Measurements from ENCODE around the gene AP1M1.

The AP1M1 gene

DNA sequence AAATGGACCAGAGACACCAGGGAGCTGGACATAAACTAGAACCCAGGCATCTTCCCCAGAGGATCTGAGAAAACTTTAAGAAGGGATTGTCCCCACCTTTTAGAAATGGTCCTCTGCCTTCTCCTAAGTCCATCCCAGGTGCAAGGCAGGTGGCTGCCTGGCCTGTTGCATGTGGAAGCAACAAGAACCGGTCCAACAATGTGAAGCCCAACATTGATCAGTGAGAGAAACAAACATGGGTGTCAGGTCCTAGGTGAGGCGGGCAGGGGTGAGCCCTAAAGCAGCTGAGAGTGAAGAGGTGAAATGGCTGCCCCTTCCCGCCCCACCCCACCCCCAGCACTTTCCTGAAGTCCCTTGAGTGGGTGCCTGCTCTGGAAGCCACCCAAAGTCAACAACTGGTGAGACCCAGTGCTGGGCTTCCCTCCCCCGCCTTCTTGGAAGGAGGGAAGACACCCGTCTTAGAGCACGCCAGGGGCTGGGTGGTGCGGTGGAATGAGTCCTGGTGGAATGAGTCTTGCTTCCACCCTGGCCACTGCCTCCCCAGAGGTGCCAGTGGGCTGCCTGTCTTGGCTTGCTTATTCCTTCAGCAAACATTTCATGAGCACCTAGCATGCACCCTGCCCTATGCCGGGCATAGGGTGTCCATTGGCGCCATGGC, 1.7 kb downstream of the AP1M1 start:
- TF ChIP-seq GATA2 (IDR thresholded peaks at IDR 0.05; ENCODE audit: low read depth, low read length), result no peak
- TF ChIP-seq GATA3 (IDR thresholded peaks at IDR 0.05; ENCODE audit: low read depth, low read length), result no peak

DNA sequence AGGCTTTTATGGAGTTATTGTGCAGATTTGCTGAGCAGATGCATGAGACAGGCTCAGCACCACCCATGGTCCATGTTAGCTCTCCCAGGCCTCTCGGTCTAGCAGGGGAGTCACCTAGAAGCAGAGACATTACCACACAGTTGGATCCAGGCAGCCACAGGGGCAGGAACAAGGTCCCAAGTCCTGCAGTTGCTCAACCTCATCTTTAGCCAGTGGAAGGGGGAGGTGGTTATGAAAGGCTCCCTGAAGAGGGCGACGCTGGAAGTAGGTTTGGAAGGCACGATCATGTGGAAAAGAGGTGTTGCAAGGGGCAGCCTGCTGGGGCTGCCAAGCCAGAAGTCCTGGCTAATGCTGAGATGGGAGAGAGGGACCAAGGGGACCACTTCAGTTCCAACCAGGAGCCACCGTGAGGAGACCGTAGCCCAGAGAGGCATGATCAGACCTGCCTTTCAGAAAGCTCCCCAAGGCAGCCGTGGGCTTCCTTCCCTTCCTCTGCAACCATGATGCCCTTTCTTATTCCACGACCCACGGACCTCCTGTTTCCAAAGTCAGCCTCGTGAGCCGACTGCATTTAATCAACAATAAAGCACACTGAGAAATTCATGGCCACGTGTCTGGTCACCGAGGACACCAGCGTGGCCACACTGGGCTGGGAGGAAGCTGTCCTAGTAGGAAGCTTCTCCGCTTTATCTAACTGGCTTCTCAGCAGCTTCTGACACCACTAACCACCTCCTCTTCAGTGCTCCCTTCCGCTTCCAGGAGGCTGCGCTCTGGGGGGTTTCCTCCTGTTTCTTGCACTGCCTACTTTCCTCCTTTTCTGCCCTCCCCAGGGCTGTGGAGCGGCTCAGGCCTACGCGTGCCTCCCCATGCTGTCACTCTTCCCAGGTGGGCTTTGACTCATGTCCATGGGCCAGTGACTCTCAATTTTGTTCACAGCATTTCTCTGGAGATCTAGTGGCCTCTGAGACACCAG, 2.6 kb downstream of the AP1M1 start:
- TF ChIP-seq GATA3 (IDR thresholded peaks at IDR 0.05; ENCODE audit: low read depth, low read length), result no peak
- no peak for TF ChIP-seq GATA2 (IDR thresholded peaks at IDR 0.05; ENCODE audit: low read depth, low read length)

DNA sequence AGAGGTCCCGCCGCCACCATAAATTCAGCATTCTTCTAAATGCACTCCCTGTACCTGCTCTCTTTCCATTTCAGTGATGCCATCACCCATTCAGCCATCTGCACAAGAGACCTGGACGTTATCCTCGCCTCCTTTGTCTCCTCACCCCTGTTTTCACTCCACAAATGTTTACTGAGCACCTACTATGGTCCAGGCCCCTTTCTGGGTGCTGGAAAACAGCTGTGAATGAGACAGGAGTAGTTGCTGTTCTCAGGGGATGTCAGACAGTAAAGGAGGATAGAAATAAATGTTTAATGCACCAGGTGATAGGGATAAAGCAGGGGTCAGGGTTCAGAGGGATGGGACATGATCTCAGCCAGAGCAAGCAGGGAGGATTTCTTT, 3.3 kb downstream of the AP1M1 start:
- TF ChIP-seq GATA3 (IDR thresholded peaks at IDR 0.05; ENCODE audit: low read depth, low read length) (no peak), GATA2 (IDR thresholded peaks at IDR 0.05; ENCODE audit: low read depth, low read length) (no peak)

DNA sequence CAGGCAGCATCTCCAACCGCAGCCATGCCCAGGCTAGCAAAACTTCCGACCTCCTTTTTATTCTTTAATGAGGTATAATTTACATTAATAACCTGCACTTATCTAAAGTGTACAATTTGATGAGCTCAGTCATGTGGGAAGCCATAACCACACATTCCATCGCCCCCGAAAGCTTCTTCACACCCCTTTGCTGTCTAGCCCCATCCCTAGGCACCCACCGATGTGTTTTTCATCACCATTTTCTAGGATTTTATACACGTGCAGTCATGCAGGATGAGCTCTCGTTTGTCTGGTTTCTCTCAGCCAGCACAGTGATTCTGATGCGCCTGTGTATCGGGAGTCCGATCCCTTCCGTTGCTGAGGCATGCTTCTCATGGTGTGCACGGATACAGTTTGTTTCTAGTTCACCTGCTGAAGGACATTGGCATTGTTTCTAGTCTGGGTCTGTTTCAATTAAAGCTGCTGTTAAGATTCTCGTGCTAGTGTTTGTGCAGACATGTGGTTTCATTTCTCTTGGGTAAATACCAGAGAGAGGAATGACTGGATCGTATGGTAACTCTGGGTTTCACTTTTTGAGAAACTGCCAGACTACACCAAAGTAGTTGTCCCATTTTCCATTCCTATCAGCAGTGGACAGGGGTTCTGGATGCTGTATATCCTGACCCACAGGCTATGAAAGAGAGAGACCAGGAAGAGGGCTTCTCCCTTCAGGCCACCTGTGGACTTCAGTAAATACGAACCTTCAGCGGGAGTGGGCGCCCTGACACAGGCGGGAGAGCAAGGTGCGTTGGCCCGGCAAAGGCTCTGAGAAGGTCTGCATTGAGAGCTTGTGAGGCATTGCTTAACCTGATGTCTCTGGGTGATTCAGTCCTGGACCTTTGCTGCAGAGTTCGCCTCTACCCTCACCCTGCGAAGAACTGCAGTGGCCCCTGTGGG, 4.9 kb downstream of the AP1M1 start:
- no peak for TF ChIP-seq GATA3 (IDR thresholded peaks at IDR 0.05; ENCODE audit: low read depth, low read length)
- TF ChIP-seq GATA2 (IDR thresholded peaks at IDR 0.05; ENCODE audit: low read depth, low read length), result no peak

DNA sequence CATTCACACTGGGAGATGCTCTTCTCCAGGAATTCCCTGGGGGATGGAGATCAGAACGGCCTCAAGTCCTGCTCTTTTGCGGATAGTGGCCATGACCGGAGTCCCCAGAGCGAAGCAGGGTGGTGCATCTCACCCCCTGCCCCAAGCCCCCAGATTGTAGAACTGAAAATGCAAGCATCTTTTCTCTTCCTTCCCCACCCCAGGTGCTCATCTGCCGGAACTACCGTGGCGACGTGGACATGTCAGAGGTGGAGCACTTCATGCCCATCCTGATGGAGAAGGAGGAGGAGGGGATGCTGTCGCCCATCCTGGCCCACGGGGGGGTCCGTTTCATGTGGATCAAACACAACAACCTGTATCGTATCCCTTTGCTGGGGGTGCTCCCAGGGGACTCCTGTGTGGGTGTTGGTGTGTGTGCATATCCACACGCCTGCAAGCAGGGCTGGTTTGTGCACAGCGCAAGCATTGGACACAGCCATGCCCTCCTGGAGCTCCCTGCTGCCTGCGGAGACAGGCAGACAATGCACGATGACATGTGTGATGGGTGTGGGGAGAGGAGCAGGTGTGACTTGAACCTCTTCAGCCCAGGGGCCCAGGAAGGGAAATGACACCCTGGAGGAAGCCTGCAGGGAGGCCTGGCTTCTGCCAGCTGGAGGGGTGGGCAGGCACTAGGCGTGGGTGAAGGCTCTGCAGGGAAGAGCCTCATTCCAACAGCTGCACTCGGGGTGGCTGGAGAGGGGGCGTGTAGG, 5.7 kb downstream of the AP1M1 start:
- no peak for TF ChIP-seq GATA3 (IDR thresholded peaks at IDR 0.05; ENCODE audit: low read depth, low read length)
- TF ChIP-seq GATA2 (IDR thresholded peaks at IDR 0.05; ENCODE audit: low read depth, low read length), result no peak

DNA sequence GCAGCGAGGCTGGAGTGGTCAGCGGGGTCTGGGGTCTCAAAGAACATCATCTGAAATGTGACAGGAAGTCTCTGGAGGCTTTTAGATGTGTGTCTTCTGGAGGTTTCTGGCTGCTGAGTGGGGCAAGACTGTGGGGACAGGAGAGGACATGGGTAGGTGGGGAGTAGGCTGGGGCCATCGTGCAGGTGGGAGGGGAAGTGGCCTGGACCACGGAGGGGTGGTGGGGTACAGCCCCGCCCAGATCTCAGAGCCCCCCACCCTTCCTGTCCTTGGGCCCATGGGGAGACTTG, 6.2 kb downstream of the AP1M1 start:
- no peak for TF ChIP-seq GATA2 (IDR thresholded peaks at IDR 0.05; ENCODE audit: low read depth, low read length)
- TF ChIP-seq GATA3 (IDR thresholded peaks at IDR 0.05; ENCODE audit: low read depth, low read length), result no peak

DNA sequence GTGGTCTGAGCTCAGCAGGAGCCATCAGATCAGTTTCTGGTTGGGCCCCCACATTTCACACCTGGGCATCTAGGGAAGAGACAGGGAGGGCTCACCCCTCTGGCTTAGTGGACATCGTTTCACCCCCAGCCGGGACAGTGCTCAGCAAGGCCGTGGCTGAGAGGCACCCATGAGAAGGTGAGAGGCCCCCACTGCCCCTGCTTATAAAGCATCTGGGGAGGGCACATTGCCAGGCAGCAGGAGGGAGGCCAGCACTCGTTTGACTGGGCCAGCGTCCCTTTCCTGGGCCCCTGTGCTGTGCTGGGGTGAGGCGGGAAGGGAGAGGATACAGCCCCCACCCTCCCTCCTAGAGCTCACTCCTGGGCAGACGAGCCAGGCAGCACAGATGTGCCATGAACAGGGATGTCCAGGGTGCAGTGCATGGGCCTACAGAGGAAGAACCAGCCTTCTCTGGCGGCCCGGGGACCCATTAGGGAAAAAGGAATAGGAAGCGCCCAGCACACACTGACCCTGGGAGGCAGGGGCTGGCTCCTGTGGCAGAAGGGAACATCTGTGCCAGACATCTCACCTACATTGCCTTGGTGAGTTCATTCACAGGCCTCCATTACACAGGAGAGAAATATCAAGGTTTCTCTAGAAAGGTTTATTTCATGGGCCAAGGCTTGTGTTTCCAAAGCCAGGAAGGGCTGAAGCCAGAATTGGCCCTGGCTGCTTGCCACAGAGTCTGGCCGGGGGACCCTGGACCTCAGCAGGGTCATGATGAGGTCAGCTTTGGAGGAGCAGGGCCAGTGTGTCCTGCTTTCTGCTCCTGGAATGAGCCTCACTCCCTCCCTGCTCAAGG, 7.7 kb downstream of the AP1M1 start:
- no peak for TF ChIP-seq GATA2 (IDR thresholded peaks at IDR 0.05; ENCODE audit: low read depth, low read length)
- TF ChIP-seq GATA3 (IDR thresholded peaks at IDR 0.05; ENCODE audit: low read depth, low read length), result no peak

DNA sequence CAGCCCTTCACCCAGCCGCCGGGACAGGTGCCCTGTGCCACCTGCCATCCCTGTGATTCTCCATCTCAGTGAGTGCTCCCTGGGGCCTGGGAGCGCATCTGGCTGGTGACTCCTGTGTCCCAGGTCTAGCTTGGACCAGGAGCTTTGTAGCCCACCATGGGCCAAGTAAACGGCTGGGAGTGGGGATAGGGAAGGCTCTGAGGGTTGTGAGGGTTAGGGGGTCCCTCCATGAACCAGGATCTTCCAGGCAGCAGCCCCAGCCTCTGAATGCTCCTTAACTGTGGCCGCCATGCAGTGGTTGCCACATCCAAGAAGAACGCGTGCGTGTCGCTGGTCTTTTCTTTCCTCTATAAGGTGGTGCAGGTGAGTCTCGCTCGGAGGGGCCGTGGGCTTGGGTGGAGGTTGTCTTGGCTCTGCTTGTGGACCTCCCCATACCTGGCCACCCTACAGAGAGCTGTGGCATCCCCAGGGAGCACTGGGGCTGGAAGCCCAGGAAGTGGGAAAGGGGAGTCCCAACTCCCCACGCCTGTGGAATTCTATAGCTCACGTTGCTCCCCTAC, 8.4 kb downstream of the AP1M1 start:
- TF ChIP-seq GATA3 (IDR thresholded peaks at IDR 0.05; ENCODE audit: low read depth, low read length), result no peak
- TF ChIP-seq GATA2 (IDR thresholded peaks at IDR 0.05; ENCODE audit: low read depth, low read length), result no peak

DNA sequence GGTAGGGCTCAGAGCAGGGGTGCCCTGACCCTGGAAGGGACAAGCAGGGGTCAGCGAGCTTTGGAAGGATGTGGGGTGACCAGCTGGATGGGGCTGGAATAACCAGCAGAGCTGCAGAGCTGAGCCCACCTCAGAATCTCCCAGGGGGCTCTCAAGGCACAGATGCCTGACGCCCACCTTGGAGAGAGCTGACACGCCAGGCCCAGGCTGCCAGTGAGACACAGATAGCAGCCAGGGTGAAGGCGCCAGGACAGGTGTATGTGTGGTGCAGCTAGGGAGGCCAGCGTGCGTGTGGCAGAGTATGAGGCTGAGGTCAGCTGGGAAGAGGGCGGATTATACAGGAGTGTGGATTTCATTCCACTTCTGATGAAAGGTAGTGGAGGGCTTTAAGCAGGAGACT, 8.9 kb downstream of the AP1M1 start:
- no peak for TF ChIP-seq GATA2 (IDR thresholded peaks at IDR 0.05; ENCODE audit: low read depth, low read length)
- TF ChIP-seq GATA3 (IDR thresholded peaks at IDR 0.05; ENCODE audit: low read depth, low read length), result no peak

DNA sequence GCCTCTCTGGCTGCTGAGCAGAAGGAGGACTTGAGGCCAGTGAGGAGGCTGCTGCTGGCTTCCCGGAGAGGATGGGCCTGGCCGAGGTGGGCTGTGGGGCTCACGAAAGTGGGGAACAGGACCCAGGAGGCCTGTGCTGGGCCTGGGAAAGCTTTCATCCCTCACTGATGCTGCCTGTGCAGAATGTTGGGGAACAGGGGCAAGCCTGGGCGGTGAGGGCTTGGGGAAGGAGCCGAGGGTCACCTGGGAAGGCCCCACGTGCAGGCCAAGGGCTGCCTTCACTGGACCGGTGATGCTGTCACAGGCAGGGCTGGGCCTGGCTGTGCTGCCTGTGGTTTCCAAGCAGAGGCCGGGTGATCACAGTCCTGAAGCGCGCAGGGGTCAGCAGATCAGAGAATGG, 9.4 kb downstream of the AP1M1 start:
- TF ChIP-seq GATA2 (IDR thresholded peaks at IDR 0.05; ENCODE audit: low read depth, low read length) (no peak), GATA3 (IDR thresholded peaks at IDR 0.05; ENCODE audit: low read depth, low read length) (no peak)

DNA sequence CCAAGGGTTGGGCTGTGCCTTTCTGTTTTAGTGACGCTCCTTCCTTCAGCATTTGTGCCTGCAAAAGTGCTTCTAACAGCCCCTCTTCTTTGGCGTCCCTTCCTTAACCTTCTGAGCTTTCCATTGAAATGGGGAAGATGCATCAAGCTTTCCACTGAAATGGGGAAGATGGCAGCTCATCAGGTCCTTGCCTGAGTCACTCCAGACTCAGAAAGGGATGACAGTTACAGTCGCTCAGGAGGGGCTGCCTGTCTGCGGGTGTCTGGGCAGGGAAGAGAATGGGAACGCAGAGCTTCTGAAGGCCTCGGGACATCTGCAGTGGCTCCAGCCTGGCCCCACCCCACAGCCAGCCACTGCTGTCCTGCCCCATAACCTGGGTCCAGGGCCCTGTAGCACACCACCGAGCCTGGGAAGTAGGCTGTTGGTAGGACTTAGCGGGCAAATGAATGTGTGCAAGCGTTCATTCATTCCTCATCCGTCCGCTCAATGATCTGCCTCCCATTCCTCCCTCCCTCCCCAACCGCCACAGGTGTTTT, 9.8 kb downstream of the AP1M1 start:
- TF ChIP-seq GATA2 (IDR thresholded peaks at IDR 0.05; ENCODE audit: low read depth, low read length) (no peak), GATA3 (IDR thresholded peaks at IDR 0.05; ENCODE audit: low read depth, low read length) (no peak)

DNA sequence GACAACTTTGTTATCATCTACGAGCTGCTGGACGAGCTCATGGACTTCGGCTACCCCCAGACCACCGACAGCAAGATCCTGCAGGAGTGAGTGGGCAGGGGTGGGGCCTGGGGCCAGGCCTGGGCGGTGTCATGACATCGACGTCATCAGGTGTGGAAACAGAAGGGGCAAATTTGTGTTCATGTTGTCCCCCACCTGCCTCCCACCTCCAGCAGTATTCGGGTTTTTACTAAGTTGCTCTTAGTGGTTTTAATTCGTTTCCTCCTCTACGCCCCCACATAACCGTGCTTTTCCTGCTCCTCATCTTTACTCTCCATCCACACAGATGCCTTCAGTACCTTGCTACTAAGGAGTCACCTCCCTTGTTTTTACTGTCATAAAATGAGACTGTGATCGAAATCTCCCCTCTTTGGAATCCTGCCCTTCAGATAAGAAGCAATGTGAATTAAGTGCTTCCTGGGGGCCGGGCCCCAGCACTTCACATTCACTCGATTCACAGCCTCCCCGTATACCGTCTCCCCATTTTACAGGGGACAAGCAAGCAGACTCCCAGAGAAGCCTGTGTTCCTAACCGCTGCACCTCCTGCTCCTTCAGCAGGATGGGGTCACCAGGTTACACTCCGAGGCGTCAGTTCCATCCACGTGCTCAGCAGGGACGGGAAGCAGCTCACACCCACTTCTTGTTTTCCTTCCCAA, 10.5 kb downstream of the AP1M1 start:
- TF ChIP-seq GATA3 (IDR thresholded peaks at IDR 0.05; ENCODE audit: low read depth, low read length) (no peak), GATA2 (IDR thresholded peaks at IDR 0.05; ENCODE audit: low read depth, low read length) (no peak)
